IPS-18a (cell line): ENCODE measurements around the gene OLFM4.

Experiments
- H3K27ac ChIP-seq: one replicate; pipeline ENCODE4 v1.5.1; 2013; ENCODE audit warnings: low read length
- H3K27me3 ChIP-seq: one replicate; pipeline ENCODE4 v1.6.1; 2013; ENCODE audit warnings: mild to moderate bottlenecking, low read length; ENCODE audit not compliant: control insufficient read depth, insufficient read depth
- H3K36me3 ChIP-seq: one replicate; pipeline ENCODE4 v1.6.1; 2013; ENCODE audit warnings: low read depth, low read length; ENCODE audit not compliant: control insufficient read depth
- H3K4me1 ChIP-seq: one replicate; pipeline ENCODE4 v1.6.1; 2013; ENCODE audit warnings: low read depth, low read length; ENCODE audit not compliant: control insufficient read depth
- H3K4me3 ChIP-seq: one replicate; pipeline ENCODE4 v1.5.1; 2013; ENCODE audit warnings: low read length
- H3K9ac ChIP-seq: one replicate; pipeline ENCODE4 v1.6.1; 2013; ENCODE audit warnings: mild to moderate bottlenecking, low read length, moderate library complexity
- H3K9me3 ChIP-seq: one replicate; pipeline ENCODE4 v1.6.1; 2013; ENCODE audit warnings: low read depth, low read length; ENCODE audit not compliant: control insufficient read depth

Gene OLFM4, protein sequence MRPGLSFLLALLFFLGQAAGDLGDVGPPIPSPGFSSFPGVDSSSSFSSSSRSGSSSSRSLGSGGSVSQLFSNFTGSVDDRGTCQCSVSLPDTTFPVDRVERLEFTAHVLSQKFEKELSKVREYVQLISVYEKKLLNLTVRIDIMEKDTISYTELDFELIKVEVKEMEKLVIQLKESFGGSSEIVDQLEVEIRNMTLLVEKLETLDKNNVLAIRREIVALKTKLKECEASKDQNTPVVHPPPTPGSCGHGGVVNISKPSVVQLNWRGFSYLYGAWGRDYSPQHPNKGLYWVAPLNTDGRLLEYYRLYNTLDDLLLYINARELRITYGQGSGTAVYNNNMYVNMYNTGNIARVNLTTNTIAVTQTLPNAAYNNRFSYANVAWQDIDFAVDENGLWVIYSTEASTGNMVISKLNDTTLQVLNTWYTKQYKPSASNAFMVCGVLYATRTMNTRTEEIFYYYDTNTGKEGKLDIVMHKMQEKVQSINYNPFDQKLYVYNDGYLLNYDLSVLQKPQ

DNA sequence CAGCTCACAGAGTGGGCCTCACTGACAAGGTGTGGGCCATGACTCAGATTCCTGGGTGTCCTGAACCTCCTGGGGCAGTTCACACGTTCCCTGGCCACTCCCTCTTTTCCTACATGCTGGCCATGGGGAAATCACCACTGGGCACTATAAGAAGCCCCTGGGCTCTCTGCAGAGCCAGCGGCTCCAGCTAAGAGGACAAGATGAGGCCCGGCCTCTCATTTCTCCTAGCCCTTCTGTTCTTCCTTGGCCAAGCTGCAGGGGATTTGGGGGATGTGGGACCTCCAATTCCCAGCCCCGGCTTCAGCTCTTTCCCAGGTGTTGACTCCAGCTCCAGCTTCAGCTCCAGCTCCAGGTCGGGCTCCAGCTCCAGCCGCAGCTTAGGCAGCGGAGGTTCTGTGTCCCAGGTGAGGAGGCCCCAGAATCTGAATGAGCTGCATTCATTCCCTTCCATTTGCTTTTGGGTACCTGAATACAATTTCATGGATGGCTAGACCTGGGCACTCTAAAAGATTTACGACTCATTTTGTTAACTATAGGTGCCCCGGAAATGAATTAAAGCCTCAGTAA is at the start of gene OLFM4:
TSS of gene OLFM4 (plus strand) at position 177 of the 567 bp plus-strand sequence. CDS start at position 201, 24 bp downstream.
- no peaks in the 10 kb centered on the region for H3K4me1 ChIP-seq
- H3K9ac ChIP-seq: no peak within 1 kb of the TSS
- H3K36me3 ChIP-seq: no peaks in the 10 kb centered on the region
- no peak within 1 kb of the TSS for H3K4me3 ChIP-seq
- no peaks in the 10 kb centered on the region for H3K27me3 ChIP-seq
- no peaks in the 10 kb centered on the region for H3K9me3 ChIP-seq
- no peak within 1 kb of the TSS for H3K27ac ChIP-seq

DNA sequence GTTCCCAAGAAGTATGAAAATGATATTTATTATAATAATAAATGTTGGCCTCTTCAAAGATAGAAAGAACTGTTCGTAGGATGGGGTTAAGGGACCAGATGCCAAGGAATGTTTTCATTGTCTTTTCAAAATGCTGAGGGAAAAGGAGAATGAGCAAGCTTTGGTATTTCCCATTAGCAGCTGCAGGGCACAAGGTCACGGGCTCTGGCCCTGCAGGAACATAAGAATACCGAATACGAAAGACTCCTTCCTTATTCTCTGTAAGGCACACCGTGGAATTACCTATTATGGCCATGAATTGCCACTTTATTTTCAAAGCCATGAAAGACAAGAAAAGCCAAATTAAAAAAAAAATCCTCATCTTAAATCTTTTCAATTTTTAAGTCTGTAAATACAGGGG is 49.6 kb upstream of the OLFM4 start:
- Histone ChIP-seq H3K36me3 (no peaks in the 10 kb centered on the region), H3K9ac (no peak overlapping the region), H3K4me1 (no peaks in the 10 kb centered on the region), H3K9me3 (no peaks in the 10 kb centered on the region), H3K4me3 (no peak overlapping the region), H3K27ac (no peak overlapping the region), H3K27me3 (no peaks in the 10 kb centered on the region)

DNA sequence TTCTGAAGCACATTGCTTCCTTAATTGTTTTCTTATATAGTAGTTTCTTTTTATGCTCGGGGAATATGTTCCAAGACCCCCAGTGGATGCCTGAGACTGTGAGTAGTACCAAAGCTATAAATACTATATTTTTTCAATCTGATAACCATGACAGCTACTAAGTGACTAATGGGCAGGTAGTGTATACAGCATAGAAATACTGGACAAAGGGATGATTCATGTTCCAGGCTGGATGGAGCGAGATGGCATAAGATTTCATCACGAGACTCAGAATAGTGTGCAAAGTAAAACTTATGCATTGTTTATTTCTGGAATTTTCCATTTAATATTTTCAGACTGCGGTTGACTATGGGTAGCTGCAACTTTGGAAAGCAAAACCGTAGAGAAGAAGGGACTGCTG is 47.9 kb upstream of the OLFM4 start:
- Histone ChIP-seq H3K9me3 (no peaks in the 10 kb centered on the region), H3K4me3 (no peak overlapping the region), H3K27me3 (no peaks in the 10 kb centered on the region), H3K4me1 (no peaks in the 10 kb centered on the region), H3K9ac (no peak overlapping the region), H3K36me3 (no peaks in the 10 kb centered on the region), H3K27ac (no peak overlapping the region)

DNA sequence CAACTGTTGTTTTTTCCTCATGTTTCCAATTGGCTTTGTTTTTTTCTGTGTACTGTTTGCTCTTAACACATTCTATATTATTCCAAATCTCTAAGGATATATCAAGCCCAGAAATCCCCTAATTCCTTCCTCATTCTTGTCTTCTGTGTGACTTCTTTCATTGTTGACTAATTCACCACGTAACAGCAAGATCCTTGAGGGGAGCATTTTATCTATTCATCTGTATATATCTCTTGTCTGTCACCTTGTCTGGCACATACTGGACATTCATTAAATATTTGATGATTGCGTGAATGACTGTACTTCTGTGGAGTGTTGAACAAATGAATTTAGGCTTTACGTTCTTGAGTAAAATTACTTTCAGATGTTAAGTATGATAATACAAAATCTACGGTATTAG is 44.8 kb upstream of the OLFM4 start:
- H3K4me1 ChIP-seq: no peaks in the 10 kb centered on the region
- no peak overlapping the region for H3K9ac ChIP-seq
- H3K36me3 ChIP-seq: no peaks in the 10 kb centered on the region
- no peaks in the 10 kb centered on the region for H3K9me3 ChIP-seq
- no peak overlapping the region for H3K27ac ChIP-seq
- no peaks in the 10 kb centered on the region for H3K27me3 ChIP-seq
- no peak overlapping the region for H3K4me3 ChIP-seq

DNA sequence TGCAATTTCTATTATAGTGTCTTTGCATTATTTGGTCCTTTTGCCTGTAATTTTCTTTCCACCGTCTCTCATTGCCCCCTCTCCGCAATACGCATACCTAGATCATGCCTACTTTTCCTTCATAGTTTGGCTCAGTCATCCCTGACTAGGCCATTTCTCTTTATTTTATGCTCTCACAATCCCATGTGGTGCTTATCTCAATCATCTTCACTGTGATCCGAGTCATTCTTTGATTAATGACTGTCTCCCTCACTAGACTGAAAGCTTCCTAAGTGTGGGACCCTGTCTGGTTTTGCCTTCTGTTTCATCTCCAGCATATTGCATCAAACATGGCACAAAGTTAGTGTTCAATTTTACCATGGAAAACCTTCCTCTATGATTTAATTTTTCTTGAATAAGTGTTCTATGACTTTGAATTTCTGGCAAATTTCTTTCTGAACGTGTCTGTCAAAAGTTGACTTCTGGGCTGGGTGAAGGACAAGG is 43.7 kb upstream of the OLFM4 start:
- H3K9ac ChIP-seq: no peak overlapping the region

DNA sequence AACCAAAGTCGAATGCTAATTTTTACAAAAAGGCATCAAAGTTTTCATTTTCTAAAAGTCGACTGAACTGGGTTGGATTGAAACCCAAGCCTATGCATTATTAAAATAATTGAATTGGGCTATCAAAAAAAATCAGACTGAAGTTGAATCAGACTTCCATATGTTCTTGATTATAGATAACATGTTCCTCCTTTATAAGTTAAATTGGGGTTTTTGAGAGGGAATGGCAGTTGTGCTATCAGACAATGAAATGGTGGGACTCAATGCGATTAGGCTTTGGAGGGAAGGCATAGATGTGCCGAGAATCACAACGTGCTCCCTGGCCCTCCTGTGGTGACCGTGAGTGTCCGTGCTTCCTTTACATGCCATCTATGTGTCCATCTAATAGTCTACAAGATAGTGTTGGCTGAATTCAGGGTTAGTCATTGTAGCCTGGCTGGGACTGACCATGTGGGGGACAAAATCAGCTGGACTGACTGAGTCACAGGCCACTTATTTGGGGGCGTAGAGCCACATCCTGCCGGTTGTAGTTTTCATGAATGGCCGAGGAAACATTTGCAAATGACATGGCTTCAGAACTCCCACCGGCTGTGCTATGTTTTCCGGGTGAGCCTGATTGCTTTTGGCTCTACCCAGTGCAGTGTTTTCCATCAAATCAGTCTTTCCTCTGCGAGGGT is 37.1 kb upstream of the OLFM4 start:
- Histone ChIP-seq H3K9me3 (no peaks in the 10 kb centered on the region), H3K27ac (no peak overlapping the region)

More for the DNA sequence above, 43.7 kb upstream of the OLFM4 start:
- H3K36me3 ChIP-seq: no peaks in the 10 kb centered on the region
- H3K4me1 ChIP-seq: no peaks in the 10 kb centered on the region
- no peak overlapping the region for H3K4me3 ChIP-seq
- H3K9me3 ChIP-seq: no peaks in the 10 kb centered on the region
- no peak overlapping the region for H3K27ac ChIP-seq
- H3K27me3 ChIP-seq: no peaks in the 10 kb centered on the region

DNA sequence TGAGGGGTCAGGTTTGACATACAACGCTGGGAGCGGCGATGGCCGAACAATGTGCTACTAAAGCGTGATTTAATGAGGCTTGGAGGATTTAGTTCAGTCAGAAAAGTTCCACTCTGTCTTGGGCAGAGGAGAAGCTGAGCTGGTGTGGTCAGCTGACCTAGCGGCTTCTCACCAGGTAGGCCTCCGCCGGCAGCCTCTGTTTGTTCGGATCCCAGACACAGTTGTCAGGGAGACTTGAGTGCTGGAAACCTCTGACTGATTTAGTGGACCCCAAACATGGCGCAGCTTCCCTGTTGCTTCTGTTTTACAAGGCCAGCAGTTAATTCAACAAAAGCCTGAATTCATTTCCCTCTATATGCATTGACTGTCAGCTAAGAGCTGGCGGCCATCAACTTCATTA is 36.5 kb upstream of the OLFM4 start:
- H3K27ac ChIP-seq: no peak overlapping the region
- H3K4me3 ChIP-seq: no peak overlapping the region
- H3K4me1 ChIP-seq: peaks cover 26% of the 10 kb centered on the region
- no peaks in the 10 kb centered on the region for H3K36me3 ChIP-seq
- no peaks in the 10 kb centered on the region for H3K27me3 ChIP-seq
- no peak overlapping the region for H3K9ac ChIP-seq
- no peaks in the 10 kb centered on the region for H3K9me3 ChIP-seq

More for the DNA sequence above, 37.1 kb upstream of the OLFM4 start:
- Histone ChIP-seq H3K9ac (no peak overlapping the region), H3K4me1 (peaks cover 26% of the 10 kb centered on the region), H3K27me3 (no peaks in the 10 kb centered on the region), H3K4me3 (no peak overlapping the region), H3K36me3 (no peaks in the 10 kb centered on the region)

DNA sequence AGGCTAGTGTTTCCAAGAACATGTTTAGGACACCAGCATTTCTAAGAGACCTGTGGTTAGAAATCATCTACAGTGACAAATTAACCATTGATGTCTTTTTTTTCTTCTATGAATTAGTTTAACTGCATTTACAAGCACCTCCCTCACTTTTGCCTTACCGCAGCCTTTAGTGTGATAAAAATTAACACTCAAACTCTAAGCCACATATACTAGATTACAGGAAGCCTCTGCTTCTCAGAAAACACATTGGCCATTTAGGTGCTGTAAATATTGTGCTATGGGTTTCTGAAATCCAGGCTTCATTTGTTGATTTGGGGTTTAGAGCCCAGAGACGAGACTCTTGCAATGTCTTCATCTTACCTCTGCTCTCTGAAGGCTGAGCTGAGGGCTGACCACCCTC is 34.6 kb upstream of the OLFM4 start:
- H3K9me3 ChIP-seq: no peaks in the 10 kb centered on the region
- H3K36me3 ChIP-seq: no peaks in the 10 kb centered on the region
- H3K27me3 ChIP-seq: no peaks in the 10 kb centered on the region
- H3K4me1 ChIP-seq: peaks cover 26% of the 10 kb centered on the region
- no peak overlapping the region for H3K4me3 ChIP-seq
- no peak overlapping the region for H3K27ac ChIP-seq
- H3K9ac ChIP-seq: no peak overlapping the region

DNA sequence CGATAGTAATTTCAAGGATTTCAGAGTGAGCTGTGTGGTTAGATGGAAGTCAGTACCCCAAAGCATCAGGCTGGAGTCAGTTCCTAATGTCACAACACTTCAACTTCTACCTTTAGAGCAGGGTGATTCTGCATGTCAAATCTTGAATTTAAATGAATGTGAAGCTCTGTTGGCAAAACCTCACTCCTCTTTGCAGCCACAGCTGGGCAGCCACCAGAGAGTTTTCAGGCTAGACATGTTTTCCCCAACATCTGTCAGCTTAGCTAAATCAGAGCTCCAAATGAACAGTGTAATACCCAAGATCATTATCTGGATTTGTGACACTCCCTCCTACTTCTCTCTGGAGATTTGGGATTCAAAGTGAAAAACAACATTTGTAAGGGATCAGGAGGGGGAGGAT is 33.7 kb upstream of the OLFM4 start:
- Histone ChIP-seq H3K9me3 (no peaks in the 10 kb centered on the region), H3K4me1 (peaks cover 26% of the 10 kb centered on the region), H3K9ac (no peak overlapping the region), H3K27ac (no peak overlapping the region), H3K27me3 (no peaks in the 10 kb centered on the region), H3K36me3 (no peaks in the 10 kb centered on the region), H3K4me3 (no peak overlapping the region)

DNA sequence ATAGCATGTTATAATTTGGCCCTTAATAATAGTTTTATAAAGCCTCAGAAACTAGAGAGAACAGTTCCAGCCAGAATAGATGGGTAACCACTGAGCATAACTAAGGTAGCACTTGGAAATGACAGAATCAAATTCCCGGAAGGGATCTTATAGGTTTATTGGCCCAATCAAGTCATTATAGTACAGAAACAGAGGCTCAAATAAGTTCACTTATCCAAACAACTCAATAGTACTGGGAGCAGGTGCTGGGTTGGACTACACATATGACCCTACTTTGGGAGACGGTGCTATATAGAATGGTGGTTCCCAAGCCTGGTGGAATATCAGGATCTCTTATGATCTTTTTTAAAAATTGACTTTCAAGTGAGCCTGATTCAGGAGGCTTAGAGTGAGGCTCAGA is 32.7 kb upstream of the OLFM4 start:
- Histone ChIP-seq H3K27me3 (no peaks in the 10 kb centered on the region), H3K9ac (no peak overlapping the region), H3K4me3 (no peak overlapping the region), H3K36me3 (no peaks in the 10 kb centered on the region), H3K4me1 (peaks cover 26% of the 10 kb centered on the region), H3K9me3 (no peaks in the 10 kb centered on the region), H3K27ac (no peak overlapping the region)

DNA sequence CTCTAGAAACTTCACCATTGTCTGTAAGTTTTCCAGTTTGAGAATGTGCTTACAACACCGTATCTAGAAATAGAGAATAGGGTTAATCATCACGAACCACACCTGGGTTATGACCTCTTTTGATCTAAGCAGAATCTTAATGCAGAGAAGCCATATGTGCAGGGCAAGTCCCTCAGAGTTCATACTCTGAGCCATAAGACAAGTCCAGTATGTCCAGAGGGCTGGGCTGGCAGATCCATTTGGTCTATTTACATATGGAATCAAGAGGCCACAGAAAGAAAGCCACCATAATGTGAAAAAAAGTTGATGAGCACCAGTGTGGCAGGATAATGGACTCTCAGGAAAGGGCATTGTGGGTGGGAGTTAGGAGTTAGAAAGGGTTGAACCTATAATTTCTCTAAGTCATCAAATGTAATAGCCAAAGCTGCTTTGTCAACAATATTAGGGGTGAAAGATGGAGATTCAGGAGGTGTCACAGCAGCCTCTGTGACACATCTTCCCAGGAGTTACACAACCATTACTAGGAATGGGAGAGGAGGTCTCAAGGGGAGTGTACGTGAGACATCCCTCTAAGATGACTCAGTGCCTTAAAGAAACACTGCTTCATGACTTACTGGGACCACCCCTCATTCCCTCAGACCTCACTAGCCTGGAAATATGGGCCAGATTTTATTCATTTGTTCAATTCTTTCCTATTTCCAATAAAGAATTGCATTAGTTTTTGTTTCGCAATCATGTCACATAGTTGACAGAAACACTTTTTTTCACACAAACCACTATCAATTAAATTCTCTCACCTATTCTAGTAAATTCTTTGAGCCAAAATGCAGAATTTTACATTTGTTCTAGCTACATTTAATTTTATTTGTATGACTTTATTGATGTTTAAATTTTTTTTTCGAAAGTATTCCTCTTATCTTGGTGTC is 30.4 kb upstream of the OLFM4 start:
- Histone ChIP-seq H3K27me3 (no peaks in the 10 kb centered on the region), H3K4me3 (no peak overlapping the region), H3K36me3 (no peaks in the 10 kb centered on the region), H3K27ac (no peak overlapping the region), H3K9ac (no peak overlapping the region), H3K4me1 (peaks cover 18% of the 10 kb centered on the region), H3K9me3 (no peaks in the 10 kb centered on the region)
